Left lung (tissue), 10 donors: ENCODE measurements around the gene PROS1. TPM values are rescaled to one million over a fixed set of nuclear protein-coding genes. Genes with fewer than 3 reads are reported as not detected.

Experiments
- ATAC-seq: fragments of 200-7000 bp; cut with Tn5 transposase; one replicate; pipeline ENCODE4 v1.9.1; 2020; ENCODE audit warnings: moderate library complexity
- DNase-seq, 4 donors: peaks; one replicate each; pipeline ENCODE4 v3.0.0-alpha.2; 2013 to 2020
- H3K27ac ChIP-seq, 2 donors: fragments of 200-600 bp; sonication (generic) in 1 of 2; one replicate each; pipeline versions ENCODE4 v1.5.0 to v1.8.0; 2020 to 2021
- H3K27me3 ChIP-seq, 2 donors: fragments of 200-600 bp; sonication (generic) in 1 of 2; one replicate each; pipeline versions ENCODE4 v1.5.0 to v1.8.0; 2020 to 2021
- H3K36me3 ChIP-seq, 2 donors: fragments of 200-600 bp; sonication (generic) in 1 of 2; one replicate each; pipeline versions ENCODE4 v1.5.0 to v1.8.0; 2020 to 2021
- H3K4me1 ChIP-seq, 2 donors: fragments of 200-600 bp; one replicate each; pipeline ENCODE4 v1.8.0; 2021
- H3K4me3 ChIP-seq, 2 donors: fragments of 200-600 bp; sonication (generic) in 1 of 2; one replicate each; pipeline versions ENCODE4 v1.5.0 to v1.8.0; 2020 to 2021; ENCODE audit warnings: mild to moderate bottlenecking in 1 of 2
- H3K9me3 ChIP-seq, 2 donors: fragments of 200-600 bp; sonication (generic) in 1 of 2; one replicate each; pipeline versions ENCODE4 v1.5.0 to v1.8.0; 2020 to 2021
- CTCF ChIP-seq, 2 donors: fragments of 200-600 bp; sonication (generic) in 1 of 2; IDR thresholded peaks; one replicate each; pipeline versions ENCODE4 v1.5.0 to v1.8.0; 2021; ENCODE audit warnings: antibody characterized with exemption in 2 of 2
- intact Hi-C, 2 donors: fragments of 100-400 bp; cut with DNase I; formaldehyde crosslinking; loops; one replicate each; pipeline versions ENCODE4 v1.11.2 to v1.14.2; 2022
- polyA plus RNA-seq, 6 donors: library from polyadenylated mRNA; unstranded; fragments of 120-200 nt; gene quantifications; one replicate each; pipeline ENCODE4 v1.2.1, GENCODE V29; 2013; ENCODE audit not compliant: insufficient read length in 6 of 6
- total RNA-seq, 2 donors: library from RNA; stranded (reverse); fragmentation: NEBNext Ultra II Directional; extraction: Animal tissue kit (Norgen Biotek cat#: 25700); gene quantifications; one replicate each; pipeline ENCODE4 v1.2.1, GENCODE V29; 2021
- donor health status: DM: no; HTN: yes; CAD: no.
- donor health status: DM: no; HTN: no; CAD: no.

Gene PROS1
- total and polyA plus RNA-seq, 8 donors: 22.7 to 119 (median 27.9) TPM

- no peaks in the 10 kb centered on the region for H3K9me3 ChIP-seq
- no peak overlapping the region for H3K27ac ChIP-seq
- intact Hi-C loops: no loop called here
- ATAC-seq (no peak), DNase-seq (no peak)
- TF ChIP-seq CTCF (IDR thresholded peaks at IDR 0.05): no peak
- H3K36me3 ChIP-seq: no peaks in the 10 kb centered on the region
- peaks cover 0 to 8% of the 10 kb centered on the region in 2 donors for H3K4me1 ChIP-seq
- no peak overlapping the region for H3K4me3 ChIP-seq
- H3K27me3 ChIP-seq: no peaks in the 10 kb centered on the region
Observed at GRCh38 chr3:94012185-94012584, 38.5 kb upstream of the PROS1 start.

- H3K4me1 ChIP-seq: peaks cover 0 to 8% of the 10 kb centered on the region in 2 donors
- DNase-seq (no peak), ATAC-seq (peak; percentile 41)
- H3K27ac ChIP-seq: no peak overlapping the region
- no peaks in the 10 kb centered on the region for H3K9me3 ChIP-seq
- TF ChIP-seq CTCF (IDR thresholded peaks at IDR 0.05): no peak
- no peaks in the 10 kb centered on the region for H3K36me3 ChIP-seq
- H3K4me3 ChIP-seq: no peak overlapping the region
- intact Hi-C loops: no loop called here
- H3K27me3 ChIP-seq: no peaks in the 10 kb centered on the region
Observed at GRCh38 chr3:94011233-94011711, 37.6 kb upstream of the PROS1 start.

DNA sequence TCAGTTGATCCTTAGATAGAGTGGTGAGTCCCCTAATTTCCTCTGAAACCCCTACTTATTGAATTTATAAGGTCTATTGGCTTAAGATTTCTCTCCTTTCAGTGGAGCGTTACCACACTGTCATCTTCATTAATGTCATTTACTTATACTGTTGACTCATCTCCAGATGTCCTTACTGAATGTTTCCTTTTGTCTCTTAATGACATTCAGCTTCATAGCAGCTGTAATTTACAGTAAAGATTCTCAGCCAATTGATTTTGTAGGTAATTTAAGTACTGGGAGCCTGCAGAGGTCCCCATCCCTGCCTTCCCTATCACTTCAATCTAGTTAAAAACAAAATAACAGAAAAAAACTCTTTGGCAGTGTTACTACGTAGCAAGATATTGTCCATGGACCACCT, 35.9 kb upstream of the PROS1 start:
- Histone ChIP-seq H3K9me3 (no peaks in the 10 kb centered on the region), H3K4me3 (no peak overlapping the region), H3K27me3 (no peaks in the 10 kb centered on the region), H3K36me3 (no peaks in the 10 kb centered on the region), H3K27ac (no peak overlapping the region), H3K4me1 (peaks cover 0 to 14% of the 10 kb centered on the region in 2 donors)
- TF ChIP-seq CTCF (IDR thresholded peaks at IDR 0.05): no peak
- ATAC-seq: no peak
- no peak for DNase-seq
- intact Hi-C loops: no loop called here

DNA sequence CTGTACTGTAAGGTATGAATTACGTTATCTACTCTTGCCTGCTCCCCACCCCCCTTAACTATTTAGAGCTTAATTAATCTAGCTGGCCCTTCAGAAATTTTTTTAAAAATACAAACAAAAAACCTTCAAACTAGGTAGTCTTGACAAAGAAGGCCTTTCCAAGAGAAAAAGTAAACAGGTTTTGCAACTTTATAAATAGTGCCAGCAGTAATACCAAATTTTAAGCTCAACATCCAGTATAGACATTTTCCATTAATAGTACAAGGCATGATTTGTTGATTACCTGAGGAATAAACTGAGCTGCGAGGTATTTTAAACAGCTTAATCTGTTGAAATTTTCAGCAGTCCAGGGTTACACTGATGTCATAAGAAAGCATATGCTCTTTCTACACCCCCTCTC, 34.6 kb upstream of the PROS1 start:
- H3K9me3 ChIP-seq: no peaks in the 10 kb centered on the region
- intact Hi-C loops: no loop called here
- H3K27me3 ChIP-seq: no peaks in the 10 kb centered on the region
- ATAC-seq (no peak), DNase-seq (no peak)
- no peak overlapping the region for H3K27ac ChIP-seq
- no peak overlapping the region for H3K4me3 ChIP-seq
- TF ChIP-seq CTCF (IDR thresholded peaks at IDR 0.05): no peak
- H3K36me3 ChIP-seq: no peaks in the 10 kb centered on the region
- H3K4me1 ChIP-seq: peaks cover 0 to 22% of the 10 kb centered on the region in 2 donors

DNA sequence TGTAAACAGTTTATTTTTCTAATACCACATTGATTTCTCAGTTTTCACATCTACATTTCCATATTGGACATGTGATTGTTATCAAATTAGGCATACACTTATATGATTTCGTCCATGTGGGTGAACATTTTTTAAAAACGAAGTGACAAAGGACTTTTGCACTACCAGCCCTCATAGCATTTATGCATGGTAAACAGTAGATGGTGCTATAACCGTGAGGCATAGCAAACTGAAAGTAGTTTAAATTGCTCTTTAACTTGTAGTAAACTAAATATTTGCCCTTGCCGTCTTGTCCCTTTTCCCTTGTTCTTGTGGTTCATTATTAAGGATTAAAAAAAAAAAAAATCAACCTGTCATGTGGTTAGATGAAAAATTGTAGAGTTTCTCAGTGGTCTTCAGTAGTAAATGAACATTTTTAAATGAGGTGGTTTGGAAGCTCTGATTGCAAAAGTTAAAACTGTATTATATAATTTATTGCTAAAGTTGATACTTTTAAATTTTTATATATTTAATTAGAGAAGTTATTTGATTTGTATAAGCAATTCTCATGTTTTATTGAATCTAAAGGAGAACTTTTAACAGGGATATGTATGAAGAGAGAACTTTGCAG, 30.7 kb upstream of the PROS1 start:
- Histone ChIP-seq H3K4me3 (no peak overlapping the region), H3K27me3 (no peaks in the 10 kb centered on the region), H3K9me3 (no peaks in the 10 kb centered on the region), H3K4me1 (peaks cover 6 to 19% of the 10 kb centered on the region in 2 donors), H3K27ac (peak overlapping the region in 1 of 2 donors; percentile 1), H3K36me3 (no peaks in the 10 kb centered on the region)
- intact Hi-C loops: loop anchor here in 1 of 2 donors (5.0 kb wide), 1 partner anchor 63 kb away; no protein-coding TSS in a partner anchor
- TF ChIP-seq CTCF (IDR thresholded peaks at IDR 0.05): peak; percentile 70 to 76
- DNase-seq (peak in 1 of 4 donors; percentile 64), ATAC-seq (peak; percentile 78)
